ENCODE data around the gene FOXK2.

GRCh38 chr17:82503094-82503727 is 16.3 kb upstream of the FOXK2 start:
- no peak for TF ChIP-seq CTCF (IDR thresholded peaks at IDR 0.05)
- no peak for TF ChIP-seq POLR2A (IDR thresholded peaks at IDR 0.05)

Measured in uterus (tissue), 2 donors.